Right lobe of liver (tissue), 6 donors: Measurements from ENCODE around the gene NAA30. TPM values are rescaled to one million over a fixed set of nuclear protein-coding genes. Genes with fewer than 3 reads are reported as not detected.

Source experiments
- ATAC-seq, 4 donors: fragments of 200-7000 bp; cut with Tn5 transposase; one replicate each; pipeline ENCODE4 v1.9.1; 2020; ENCODE audit warnings: mild to moderate bottlenecking in 4 of 4, moderate library complexity in 4 of 4
- DNase-seq, 3 donors: peaks; one replicate each; pipeline ENCODE4 v3.0.0-alpha.2; 2020
- H3K27ac ChIP-seq, 3 donors: fragments of 200-600 bp; one replicate each; pipeline ENCODE4 v1.8.0; 2022
- H3K27me3 ChIP-seq, 2 donors: fragments of 200-600 bp; one replicate each; pipeline ENCODE4 v1.8.0; 2022
- H3K36me3 ChIP-seq, 4 donors: fragments of 200-600 bp; sonication (generic) in 1 of 4; one replicate each; pipeline versions ENCODE4 v1.5.1 to v1.8.0; 2017 to 2022; ENCODE audit warnings: control low read depth in 1 of 4
- H3K4me1 ChIP-seq, 4 donors: fragments of 200-600 bp; sonication (generic) in 1 of 4; one replicate each; pipeline versions ENCODE4 v1.5.1 to v1.8.0; 2017 to 2022; ENCODE audit warnings: control low read depth in 1 of 4
- H3K4me3 ChIP-seq, 3 donors: fragments of 200-600 bp; one replicate each; pipeline ENCODE4 v1.8.0; 2022
- H3K9me3 ChIP-seq, 4 donors: fragments of 200-600 bp; sonication (generic) in 1 of 4; one replicate each; pipeline versions ENCODE4 v1.5.1 to v1.8.0; 2017 to 2022; ENCODE audit warnings: control low read depth in 1 of 4
- CTCF ChIP-seq, 4 donors: fragments of 200-600 bp in 3 of 4; fragments of 450-650 bp in 1 of 4; IDR thresholded peaks; one replicate each; pipeline versions ENCODE4 v1.5.1 to v1.8.0; 2016 to 2022; ENCODE audit warnings: antibody characterized with exemption in 4 of 4, mild to moderate bottlenecking in 2 of 4
- POLR2A ChIP-seq: fragments of 450-650 bp; IDR thresholded peaks from one replicate; pipeline ENCODE4 v1.6.1; 2017; ENCODE audit warnings: antibody characterized with exemption, mild to moderate bottlenecking
- WGBS: methylation state at CpG from one replicate; pipeline ENCODE4 v1.1.6; 2018; ENCODE audit warnings: low coverage, low lambda C conversion rate; ENCODE audit not compliant: insufficient coverage; ENCODE audit errors: missing lambda C conversion rate; 5-methylcytosine and 5-hydroxymethylcytosine counted together
- intact Hi-C, 2 donors: fragments of 100-400 bp; cut with DNase I; formaldehyde crosslinking; loops; one replicate each; pipeline versions ENCODE4 v1.11.2 to v1.14.1; 2022
- total RNA-seq, 6 experiments: library from RNA; depleted of rRNA in 2 of 6; stranded (reverse); fragments of >200 nt in 2 of 6; fragmentation: NEBNext Ultra II Directional in 3 of 6; extraction: Animal tissue kit (Norgen Biotek cat#: 25700) in 3 of 6; gene quantifications; one replicate each; pipeline versions ENCODE4 v1.1.0 to v1.2.4, GENCODE V29; 2016 to 2023
- donor health status: DM: no; HTN: yes; CAD: no.
- donor health status: DM: no; HTN: no; CAD: no.
- donor health status: DM: no; HTN: no; CAD: no.
- donor health status: DM: no; HTN: yes; CAD: no.
- donor health status: DM: no; HTN: yes; CAD: no.

Gene NAA30
- total RNA-seq, 6 experiments from 2014 or later, result 10.5 to 17.1 (median 13.5) TPM

- no peak for ATAC-seq
- DNase-seq, result no peak
- WGBS, result 74% methylated on average over 4 of the region's 4 CpGs
- H3K27me3 ChIP-seq, result no peaks in the 10 kb centered on the region
- no peaks in the 10 kb centered on the region for H3K9me3 ChIP-seq
- intact Hi-C loops, result no loop called here
- H3K4me1 ChIP-seq, result peaks cover 0 to 8% (median 0%) of the 10 kb centered on the region in 4 donors
- TF ChIP-seq POLR2A (no peak), CTCF (IDR thresholded peaks at IDR 0.05) (no peak)
- H3K36me3 ChIP-seq, result no peaks in the 10 kb centered on the region
- H3K27ac ChIP-seq, result no peak overlapping the region
- H3K4me3 ChIP-seq, result no peak overlapping the region
These were observed 29.6 kb downstream of the NAA30 start for GRCh38 chr14:57420033-57420432.

- intact Hi-C loops, result no loop called here
- H3K36me3 ChIP-seq, result no peaks in the 10 kb centered on the region
- H3K9me3 ChIP-seq, result no peaks in the 10 kb centered on the region
- WGBS, result 90% methylated on average over 3 of the region's 3 CpGs
- no peaks in the 10 kb centered on the region for H3K27me3 ChIP-seq
- H3K4me1 ChIP-seq, result no peaks in the 10 kb centered on the region
- no peak overlapping the region for H3K4me3 ChIP-seq
- TF ChIP-seq CTCF (IDR thresholded peaks at IDR 0.05), result no peak
- no peak for TF ChIP-seq POLR2A
- H3K27ac ChIP-seq, result no peak overlapping the region
- DNase-seq (no peak), ATAC-seq (no peak)
These were observed 30.6 kb downstream of the NAA30 start for GRCh38 chr14:57420986-57421385.

DNA sequence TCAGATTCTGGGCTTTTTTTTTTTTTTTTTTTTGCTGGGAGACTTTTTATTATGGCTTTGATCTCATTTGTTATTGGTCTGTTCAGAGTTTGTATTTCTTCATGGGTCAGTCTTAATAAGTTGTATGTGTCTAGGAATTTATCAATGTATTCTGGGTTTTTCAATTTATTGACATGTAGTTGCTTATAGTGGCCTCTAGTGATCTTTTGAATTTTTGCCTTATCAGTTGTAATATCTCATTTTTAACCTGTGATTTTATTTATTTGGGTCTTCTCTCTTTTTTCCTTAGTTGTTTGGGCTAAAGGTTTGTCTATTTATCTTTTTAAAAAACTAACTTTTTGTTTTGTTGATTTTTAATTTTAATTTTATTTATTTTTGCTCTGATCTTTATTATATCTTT, 45.5 kb downstream of the NAA30 start:
- Histone ChIP-seq H3K27me3 (no peaks in the 10 kb centered on the region), H3K9me3 (no peaks in the 10 kb centered on the region), H3K27ac (no peak overlapping the region), H3K4me3 (no peak overlapping the region), H3K4me1 (no peaks in the 10 kb centered on the region), H3K36me3 (no peaks in the 10 kb centered on the region)
- no peak for ATAC-seq
- DNase-seq, result no peak
- TF ChIP-seq POLR2A, result no peak
- TF ChIP-seq CTCF (IDR thresholded peaks at IDR 0.05), result peak in 1 of 4 donors; percentile 10
- intact Hi-C loops, result no loop called here

DNA sequence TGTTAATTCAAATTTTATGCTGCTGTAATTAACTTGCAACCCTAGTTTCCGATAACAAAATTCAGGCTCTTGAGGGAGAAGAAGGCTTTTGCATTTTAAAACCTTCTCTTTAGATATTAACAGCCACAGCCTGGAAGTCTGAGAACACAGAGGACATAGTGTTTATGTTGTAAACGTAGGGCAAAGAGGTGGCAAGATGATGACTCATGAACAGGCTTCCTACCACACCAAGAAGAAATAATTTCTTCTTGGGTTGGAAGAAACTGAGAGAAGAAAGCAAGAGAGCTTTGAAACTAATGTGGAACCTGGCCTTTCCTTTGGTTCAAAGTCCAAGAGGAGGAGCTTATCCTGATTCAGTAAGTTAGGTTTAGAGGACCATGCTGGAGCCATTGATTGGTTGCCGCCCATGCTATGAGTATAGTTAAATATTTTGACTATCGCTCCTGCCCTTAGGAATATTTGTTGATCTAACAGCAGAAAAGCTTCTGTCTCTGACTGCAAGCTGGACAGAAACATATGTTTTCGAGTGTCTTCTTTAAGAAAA, 71.5 kb downstream of the NAA30 start:
- Histone ChIP-seq H3K27me3 (no peaks in the 10 kb centered on the region), H3K4me1 (no peaks in the 10 kb centered on the region), H3K27ac (no peak overlapping the region), H3K4me3 (no peak overlapping the region), H3K9me3 (no peaks in the 10 kb centered on the region), H3K36me3 (no peaks in the 10 kb centered on the region)
- ATAC-seq, result peak in 1 of 4 donors; percentile 33
- intact Hi-C loops, result no loop called here
- TF ChIP-seq POLR2A, result no peak
- TF ChIP-seq CTCF (IDR thresholded peaks at IDR 0.05), result no peak
- DNase-seq, result no peak
- WGBS, result 72% methylated on average over 5 of the region's 5 CpGs

DNA sequence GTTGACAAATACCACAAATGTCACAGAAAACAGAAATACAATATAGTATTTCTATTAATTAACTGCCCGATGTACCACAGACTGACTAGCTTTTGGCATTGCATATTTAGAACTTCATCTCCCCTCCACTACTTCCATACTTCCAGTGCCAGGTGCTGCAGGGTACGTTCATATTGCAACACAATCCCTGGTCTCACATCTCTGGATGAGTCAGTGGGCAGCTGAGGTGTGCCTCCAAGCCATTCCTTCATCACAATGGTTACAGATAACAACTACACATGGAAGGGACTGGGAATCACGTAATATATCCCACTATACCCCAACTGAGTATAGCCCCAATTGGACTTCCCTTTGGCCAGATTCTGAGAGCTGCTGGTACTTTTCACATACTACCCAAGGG, 72.2 kb downstream of the NAA30 start:
- intact Hi-C loops, result no loop called here
- no peaks in the 10 kb centered on the region for H3K4me1 ChIP-seq
- no peak for TF ChIP-seq POLR2A
- TF ChIP-seq CTCF (IDR thresholded peaks at IDR 0.05), result no peak
- H3K9me3 ChIP-seq, result no peaks in the 10 kb centered on the region
- no peaks in the 10 kb centered on the region for H3K36me3 ChIP-seq
- H3K27ac ChIP-seq, result no peak overlapping the region
- DNase-seq, result no peak
- H3K4me3 ChIP-seq, result no peak overlapping the region
- ATAC-seq, result peak in 1 of 4 donors; percentile 51
- H3K27me3 ChIP-seq, result no peaks in the 10 kb centered on the region
- WGBS, result 80% methylated on average over 3 of the region's 3 CpGs
